ENCODE measurements around the gene NAV2. TPM values are rescaled to one million over a fixed set of nuclear protein-coding genes. Genes with fewer than 3 reads are reported as not detected.

Gene NAV2
- total RNA-seq, 4 donors from 2014 or later = 9.1 to 34.7 (median 22.2) TPM

- no peak for DNase-seq (ENCODE audit: low spot score in 2 of 2)
- Histone ChIP-seq H3K36me3 (peaks cover 3% of the 10 kb centered on the region), H3K4me1 (peaks cover 4% of the 10 kb centered on the region), H3K27ac (no peak overlapping the region), H3K4me3 (no peak overlapping the region), H3K9me3 (no peaks in the 10 kb centered on the region), H3K27me3 (no peaks in the 10 kb centered on the region)
- TF ChIP-seq EP300 (IDR thresholded peaks at IDR 0.05) = no peak
- no peak for TF ChIP-seq POLR2A (IDR thresholded peaks at IDR 0.05)
- TF ChIP-seq POLR2AphosphoS5 (IDR thresholded peaks at IDR 0.05) = no peak
- TF ChIP-seq, protein P1, sequence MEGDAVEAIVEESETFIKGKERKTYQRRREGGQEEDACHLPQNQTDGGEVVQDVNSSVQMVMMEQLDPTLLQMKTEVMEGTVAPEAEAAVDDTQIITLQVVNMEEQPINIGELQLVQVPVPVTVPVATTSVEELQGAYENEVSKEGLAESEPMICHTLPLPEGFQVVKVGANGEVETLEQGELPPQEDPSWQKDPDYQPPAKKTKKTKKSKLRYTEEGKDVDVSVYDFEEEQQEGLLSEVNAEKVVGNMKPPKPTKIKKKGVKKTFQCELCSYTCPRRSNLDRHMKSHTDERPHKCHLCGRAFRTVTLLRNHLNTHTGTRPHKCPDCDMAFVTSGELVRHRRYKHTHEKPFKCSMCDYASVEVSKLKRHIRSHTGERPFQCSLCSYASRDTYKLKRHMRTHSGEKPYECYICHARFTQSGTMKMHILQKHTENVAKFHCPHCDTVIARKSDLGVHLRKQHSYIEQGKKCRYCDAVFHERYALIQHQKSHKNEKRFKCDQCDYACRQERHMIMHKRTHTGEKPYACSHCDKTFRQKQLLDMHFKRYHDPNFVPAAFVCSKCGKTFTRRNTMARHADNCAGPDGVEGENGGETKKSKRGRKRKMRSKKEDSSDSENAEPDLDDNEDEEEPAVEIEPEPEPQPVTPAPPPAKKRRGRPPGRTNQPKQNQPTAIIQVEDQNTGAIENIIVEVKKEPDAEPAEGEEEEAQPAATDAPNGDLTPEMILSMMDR (IDR thresholded peaks at IDR 0.05) = no peak
- WGBS = 80% methylated on average over 6 of the region's 6 CpGs
These were observed 136.6 kb downstream of the NAV2 start for GRCh38 chr11:19849107-19849789.

GRCh38 chr11:19849947-19850593, 137.4 kb downstream of the NAV2 start:
- Histone ChIP-seq H3K27me3 (no peaks in the 10 kb centered on the region), H3K4me1 (peaks cover 4% of the 10 kb centered on the region), H3K9me3 (no peaks in the 10 kb centered on the region), H3K4me3 (no peak overlapping the region), H3K36me3 (peaks cover 3% of the 10 kb centered on the region), H3K27ac (no peak overlapping the region)
- WGBS = 88% methylated on average over 6 of the region's 6 CpGs
- DNase-seq (ENCODE audit: low spot score in 2 of 2) = no peak
- TF ChIP-seq, protein P1 (IDR thresholded peaks at IDR 0.05) = no peak
- TF ChIP-seq EP300 (IDR thresholded peaks at IDR 0.05) (no peak), POLR2A (IDR thresholded peaks at IDR 0.05) (no peak), POLR2AphosphoS5 (IDR thresholded peaks at IDR 0.05) (no peak)

- Histone ChIP-seq H3K27ac (no peak overlapping the region), H3K4me3 (no peak overlapping the region), H3K9me3 (no peaks in the 10 kb centered on the region), H3K27me3 (no peaks in the 10 kb centered on the region), H3K36me3 (peaks cover 3% of the 10 kb centered on the region), H3K4me1 (peaks cover 3% of the 10 kb centered on the region)
- DNase-seq (ENCODE audit: low spot score in 2 of 2) = no peak
- WGBS = 85% methylated on average over 2 of the region's 2 CpGs
- TF ChIP-seq EP300 (IDR thresholded peaks at IDR 0.05) = no peak
- TF ChIP-seq, protein P1 (IDR thresholded peaks at IDR 0.05) = no peak
These were observed 139.7 kb downstream of the NAV2 start for GRCh38 chr11:19852288-19852687.

DNA sequence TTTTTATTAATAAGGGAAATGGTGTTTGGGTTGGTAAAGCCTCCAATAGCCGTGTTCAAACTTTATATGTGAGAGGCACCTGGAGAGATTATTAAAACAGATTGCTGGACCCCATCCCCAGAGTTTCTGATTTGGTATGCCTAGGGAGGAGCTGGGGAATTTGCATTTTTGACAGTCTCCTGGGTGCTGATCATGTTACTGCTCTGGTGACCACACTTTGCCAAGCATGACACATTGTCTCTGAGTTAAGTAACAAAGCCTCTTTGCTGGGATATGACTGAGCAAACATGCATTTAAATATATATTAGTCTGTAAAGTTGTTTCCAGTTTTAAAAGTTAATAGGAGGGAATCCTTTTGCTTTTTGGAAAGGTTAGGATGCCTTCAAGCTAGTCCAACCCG, 140.4 kb downstream of the NAV2 start:
- WGBS = 90% methylated on average over 2 of the region's 2 CpGs
- H3K4me3 ChIP-seq = no peak overlapping the region
- peaks cover 3% of the 10 kb centered on the region for H3K36me3 ChIP-seq
- no peak for TF ChIP-seq POLR2AphosphoS5 (IDR thresholded peaks at IDR 0.05)
- no peak for TF ChIP-seq EP300 (IDR thresholded peaks at IDR 0.05)
- no peak for TF ChIP-seq POLR2A (IDR thresholded peaks at IDR 0.05)
- TF ChIP-seq, protein P1 (IDR thresholded peaks at IDR 0.05) = no peak
- DNase-seq (ENCODE audit: low spot score in 2 of 2) = no peak
- no peaks in the 10 kb centered on the region for H3K27me3 ChIP-seq
- no peaks in the 10 kb centered on the region for H3K9me3 ChIP-seq
- no peak overlapping the region for H3K27ac ChIP-seq
- no peaks in the 10 kb centered on the region for H3K4me1 ChIP-seq

DNA sequence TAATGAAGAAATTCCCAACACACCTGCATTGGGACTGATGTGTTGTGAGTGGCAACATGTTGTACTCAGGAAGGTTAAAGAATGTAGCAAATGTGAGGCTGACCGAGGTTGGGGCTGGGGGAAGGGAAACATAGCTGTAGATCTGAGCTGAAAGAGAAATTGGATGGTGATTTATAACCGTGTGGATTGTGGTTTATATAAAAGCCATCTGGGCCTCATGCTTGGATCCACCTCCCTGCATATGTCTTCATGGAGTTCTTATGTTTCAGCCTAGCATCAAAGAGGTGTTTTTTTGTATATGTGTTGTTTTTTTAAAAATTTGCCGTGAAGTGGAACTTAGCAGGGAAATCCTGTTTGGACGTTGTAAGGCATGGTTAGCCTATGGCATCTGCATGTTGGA, 141.3 kb downstream of the NAV2 start:
- 48% methylated on average over 4 of the region's 4 CpGs for WGBS
- no peak for DNase-seq (ENCODE audit: low spot score in 2 of 2)
- no peaks in the 10 kb centered on the region for H3K9me3 ChIP-seq
- H3K4me3 ChIP-seq = no peak overlapping the region
- no peaks in the 10 kb centered on the region for H3K4me1 ChIP-seq
- H3K36me3 ChIP-seq = peaks cover 3% of the 10 kb centered on the region
- no peak overlapping the region for H3K27ac ChIP-seq
- no peaks in the 10 kb centered on the region for H3K27me3 ChIP-seq
- TF ChIP-seq POLR2A (IDR thresholded peaks at IDR 0.05) = no peak
- no peak for TF ChIP-seq POLR2AphosphoS5 (IDR thresholded peaks at IDR 0.05)
- no peak for TF ChIP-seq EP300 (IDR thresholded peaks at IDR 0.05)
- TF ChIP-seq, protein P1 (IDR thresholded peaks at IDR 0.05) = no peak
